Gastroesophageal sphincter (tissue), 4 donors: ENCODE measurements around the gene SLC27A1. TPM values are rescaled to one million over a fixed set of nuclear protein-coding genes. Genes with fewer than 3 reads are reported as not detected.

Experiments used
- ATAC-seq: fragments of 150-250 bp; one replicate; pipeline ENCODE4 v1.9.1; 2016; ENCODE audit warnings: mild to moderate bottlenecking, moderate library complexity
- H3K27ac ChIP-seq, 4 donors: fragments of 200-600 bp; sonication (generic) in 3 of 4; 1 replicate in 3 of 4; 2 replicates in 1 of 4; pipeline ENCODE4 v1.5.1; 2016 to 2019
- H3K27me3 ChIP-seq: fragments of 200-600 bp; sonication (generic); one replicate; pipeline ENCODE4 v1.5.1; 2019
- H3K36me3 ChIP-seq, 2 donors: fragments of 200-600 bp; sonication (generic); one replicate each; pipeline ENCODE4 v1.5.1; 2019; ENCODE audit warnings: control low read depth in 1 of 2
- H3K4me1 ChIP-seq, 3 donors: fragments of 200-600 bp; sonication (generic); 1 replicate in 2 of 3; 2 replicates in 1 of 3; pipeline ENCODE4 v1.5.1; 2016 to 2019; ENCODE audit warnings: control low read depth in 2 of 3
- H3K4me3 ChIP-seq, 2 donors: fragments of 200-600 bp; sonication (generic); one replicate each; pipeline ENCODE4 v1.5.1; 2019; ENCODE audit warnings: mild to moderate bottlenecking in 1 of 2, moderate library complexity in 1 of 2
- H3K9me3 ChIP-seq, 3 donors: fragments of 200-600 bp; sonication (generic); one replicate each; pipeline ENCODE4 v1.5.1; 2017 to 2019; ENCODE audit warnings: control low read depth in 2 of 3
- EP300 ChIP-seq: sonication (generic); formaldehyde crosslinking; IDR thresholded peaks from one replicate; pipeline ENCODE4 v1.6.1; 2017; ENCODE audit warnings: antibody characterized with exemption, mild to moderate bottlenecking
- POLR2A ChIP-seq, 2 donors: fragments of 450-650 bp; IDR thresholded peaks; one replicate each; pipeline ENCODE4 v1.6.1; 2017; ENCODE audit warnings: antibody characterized with exemption in 2 of 2, mild to moderate bottlenecking in 2 of 2, moderate library complexity in 1 of 2
- POLR2AphosphoS5 ChIP-seq: sonication (generic); formaldehyde crosslinking; IDR thresholded peaks from one replicate; pipeline ENCODE4 v1.6.1; 2017; ENCODE audit warnings: antibody characterized with exemption
- WGBS, 2 donors: methylation state at CpG; one replicate each; pipeline ENCODE4 v1.1.5; 2018; ENCODE audit warnings: low coverage in 1 of 2; 5-methylcytosine and 5-hydroxymethylcytosine counted together
- total RNA-seq, 4 donors: library from RNA; depleted of rRNA; stranded (reverse); fragments of >200 nt; gene quantifications; one replicate each; pipeline ENCODE4 v1.1.0, GENCODE V29; 2016
- TF ChIP-seq, protein P1 (sequence below), 4 experiments: fragments of 200-600 bp in 2 of 4; fragments of 450-650 bp in 2 of 4; sonication (generic) in 1 of 4; IDR thresholded peaks; one replicate each; pipeline ENCODE4 v1.5.1; 2017 to 2019; ENCODE audit warnings: antibody characterized with exemption in 4 of 4, mild to moderate bottlenecking in 2 of 4, moderate library complexity in 2 of 4

SLC27A1 gene
- total RNA-seq, result 10 to 100 TPM; 17.1 to 21.3 (median 19.6) TPM

GRCh38 chr19:17470068-17470841, at the start of gene SLC27A1:
Gene SLC27A1, plus strand, starts transcription at chr19:17470524. Its CDS starts 17 bp downstream, at chr19:17470541.
- ATAC-seq, result peak; percentile 94
- H3K27me3 ChIP-seq, result no peaks in the 10 kb centered on the region
- H3K4me3 ChIP-seq, result peak within 1 kb of the TSS; percentile 76 to 89
- H3K4me1 ChIP-seq, result peaks cover 0 to 68% (median 21%) of the 10 kb centered on the region in 3 donors
- TF ChIP-seq, protein P1, sequence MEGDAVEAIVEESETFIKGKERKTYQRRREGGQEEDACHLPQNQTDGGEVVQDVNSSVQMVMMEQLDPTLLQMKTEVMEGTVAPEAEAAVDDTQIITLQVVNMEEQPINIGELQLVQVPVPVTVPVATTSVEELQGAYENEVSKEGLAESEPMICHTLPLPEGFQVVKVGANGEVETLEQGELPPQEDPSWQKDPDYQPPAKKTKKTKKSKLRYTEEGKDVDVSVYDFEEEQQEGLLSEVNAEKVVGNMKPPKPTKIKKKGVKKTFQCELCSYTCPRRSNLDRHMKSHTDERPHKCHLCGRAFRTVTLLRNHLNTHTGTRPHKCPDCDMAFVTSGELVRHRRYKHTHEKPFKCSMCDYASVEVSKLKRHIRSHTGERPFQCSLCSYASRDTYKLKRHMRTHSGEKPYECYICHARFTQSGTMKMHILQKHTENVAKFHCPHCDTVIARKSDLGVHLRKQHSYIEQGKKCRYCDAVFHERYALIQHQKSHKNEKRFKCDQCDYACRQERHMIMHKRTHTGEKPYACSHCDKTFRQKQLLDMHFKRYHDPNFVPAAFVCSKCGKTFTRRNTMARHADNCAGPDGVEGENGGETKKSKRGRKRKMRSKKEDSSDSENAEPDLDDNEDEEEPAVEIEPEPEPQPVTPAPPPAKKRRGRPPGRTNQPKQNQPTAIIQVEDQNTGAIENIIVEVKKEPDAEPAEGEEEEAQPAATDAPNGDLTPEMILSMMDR (IDR thresholded peaks at IDR 0.05), result no peak
- TF ChIP-seq EP300 (no peak), POLR2A (IDR thresholded peaks at IDR 0.05) (peak; percentile 11 to 38), POLR2AphosphoS5 (peak; percentile 49)
- H3K9me3 ChIP-seq, result no peaks in the 10 kb centered on the region
- 0% methylated on average over 3 to 11 of the region's 67 CpGs for WGBS, 2 donors
- no peaks in the 10 kb centered on the region for H3K36me3 ChIP-seq
- H3K27ac ChIP-seq, result peak within 1 kb of the TSS; percentile 59 to 92 (median 90)

DNA sequence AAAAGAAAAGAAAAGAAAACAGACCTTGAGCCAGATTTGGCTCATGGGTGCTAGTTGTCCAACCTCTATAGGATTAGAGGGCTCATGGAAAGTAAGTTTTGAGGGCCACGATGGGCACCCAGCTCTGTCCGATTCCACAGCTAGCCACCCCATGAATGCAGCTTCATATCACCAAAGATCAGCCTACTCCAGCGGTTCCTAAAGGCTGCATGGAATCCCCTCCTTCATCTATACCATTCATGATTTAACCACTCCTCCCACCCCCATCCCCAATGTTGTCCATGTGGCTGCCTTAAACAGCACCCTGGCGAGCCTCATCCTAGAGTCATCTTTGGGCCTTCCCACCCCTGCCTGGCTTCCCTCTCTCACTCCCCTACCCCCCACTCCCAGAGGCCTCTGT, 48.4 kb upstream of the SLC27A1 start:
- H3K27me3 ChIP-seq, result peaks cover under 1% of the 10 kb centered on the region
- WGBS, 2 donors, result 90 to 96% methylated on average over 4 of the region's 4 CpGs
- peaks cover 0 to 16% of the 10 kb centered on the region in 2 donors for H3K36me3 ChIP-seq
- TF ChIP-seq POLR2A (IDR thresholded peaks at IDR 0.05), result no peak
- no peak overlapping the region for H3K27ac ChIP-seq
- no peaks in the 10 kb centered on the region for H3K9me3 ChIP-seq
- peaks cover 0 to 22% (median 2%) of the 10 kb centered on the region in 3 donors for H3K4me1 ChIP-seq
- H3K4me3 ChIP-seq, result no peak overlapping the region
- ATAC-seq, result no peak

GRCh38 chr19:17423429-17424208, 46.7 kb upstream of the SLC27A1 start:
- Histone ChIP-seq H3K9me3 (no peaks in the 10 kb centered on the region), H3K27ac (no peak overlapping the region), H3K27me3 (no peaks in the 10 kb centered on the region), H3K4me1 (peaks cover 0 to 22% (median 2%) of the 10 kb centered on the region in 3 donors), H3K36me3 (peaks cover 0 to 16% of the 10 kb centered on the region in 2 donors), H3K4me3 (no peak overlapping the region)
- ATAC-seq, result no peak
- WGBS, 2 donors, result 84 to 90% methylated on average over 2 to 9 of the region's 20 CpGs
- TF ChIP-seq, protein P1 (IDR thresholded peaks at IDR 0.05), result no peak
- TF ChIP-seq POLR2AphosphoS5, result no peak
- no peak for TF ChIP-seq EP300
- no peak for TF ChIP-seq POLR2A (IDR thresholded peaks at IDR 0.05)

DNA sequence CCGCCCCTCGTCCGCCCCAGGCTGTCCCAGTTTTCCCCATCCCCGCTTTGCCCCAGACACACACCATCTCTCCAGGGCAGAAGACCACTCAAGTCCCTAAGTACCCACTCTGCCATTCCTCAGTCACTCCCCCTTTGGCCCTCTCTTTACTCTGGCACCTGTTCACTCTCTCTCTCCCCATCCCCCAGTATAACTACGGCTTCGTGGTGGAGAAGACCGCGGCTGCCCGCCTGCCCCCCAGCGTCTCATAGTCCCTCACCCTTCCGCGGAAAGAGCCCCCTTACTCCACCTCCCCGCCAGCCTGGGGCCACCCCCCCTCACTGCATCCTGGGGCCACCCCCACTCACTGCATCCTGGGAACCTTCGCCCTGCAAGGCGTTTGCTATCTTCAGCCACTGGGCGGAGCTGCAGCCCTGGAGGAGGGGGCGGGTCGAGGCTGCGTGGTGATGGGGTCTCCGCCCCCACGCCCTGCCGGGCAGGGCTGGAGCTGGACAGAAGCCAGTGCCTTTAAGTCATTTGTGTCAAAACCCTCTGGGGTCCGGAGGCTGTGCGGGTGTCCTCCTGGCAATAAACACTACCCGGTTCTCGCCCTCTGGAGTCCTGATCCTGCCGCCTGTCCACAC, 45.5 kb upstream of the SLC27A1 start:
- H3K27me3 ChIP-seq, result no peaks in the 10 kb centered on the region
- H3K9me3 ChIP-seq, result no peaks in the 10 kb centered on the region
- no peak for TF ChIP-seq POLR2A (IDR thresholded peaks at IDR 0.05)
- TF ChIP-seq, protein P1 (IDR thresholded peaks at IDR 0.05), result peak in 3 of 4 experiments; percentile 15 to 55 (median 27)
- no peak overlapping the region for H3K27ac ChIP-seq
- ATAC-seq, result peak; percentile 42
- peaks cover 0 to 16% (median 2%) of the 10 kb centered on the region in 3 donors for H3K4me1 ChIP-seq
- H3K4me3 ChIP-seq, result no peak overlapping the region
- 24 to 30% methylated on average over 10 to 11 of the region's 27 CpGs for WGBS, 2 donors
- H3K36me3 ChIP-seq, result peaks cover 0 to 16% of the 10 kb centered on the region in 2 donors

DNA sequence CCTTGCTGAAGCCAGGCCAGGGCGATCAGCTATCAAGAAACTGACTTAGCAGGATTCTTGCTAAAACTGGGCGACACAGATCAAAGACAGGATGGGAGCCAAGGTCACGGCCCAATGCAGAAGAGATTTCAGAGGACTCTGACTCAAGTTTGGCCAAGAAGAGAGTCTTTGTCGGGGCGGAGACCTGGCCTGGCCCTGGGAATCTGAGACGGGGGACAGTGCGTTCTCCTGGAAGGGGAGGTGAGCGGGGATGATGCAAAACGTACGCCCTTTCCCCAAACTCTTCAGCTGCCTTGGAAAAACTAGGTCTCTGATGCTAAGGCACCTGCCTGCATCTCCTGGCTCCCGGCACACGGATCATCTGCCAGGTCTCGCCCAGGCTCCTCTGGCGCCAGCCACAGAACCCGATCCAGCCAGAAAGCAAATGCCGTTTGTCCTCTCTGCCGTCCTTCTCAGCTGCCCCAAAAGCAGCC, 40.6 kb upstream of the SLC27A1 start:
- peaks cover 0 to 4% (median 0%) of the 10 kb centered on the region in 3 donors for H3K4me1 ChIP-seq
- H3K27ac ChIP-seq, result no peak overlapping the region
- TF ChIP-seq, protein P1 (IDR thresholded peaks at IDR 0.05), result no peak
- TF ChIP-seq EP300 (no peak), POLR2A (IDR thresholded peaks at IDR 0.05) (no peak), POLR2AphosphoS5 (no peak)
- H3K27me3 ChIP-seq, result no peaks in the 10 kb centered on the region
- no peaks in the 10 kb centered on the region for H3K36me3 ChIP-seq
- H3K4me3 ChIP-seq, result no peak overlapping the region
- peak; percentile 56 for ATAC-seq
- WGBS, 2 donors, result 57 to 70% methylated on average over 10 to 11 of the region's 17 CpGs
- H3K9me3 ChIP-seq, result no peaks in the 10 kb centered on the region
